Measurements from ENCODE around the gene SESTD1.

DNA sequence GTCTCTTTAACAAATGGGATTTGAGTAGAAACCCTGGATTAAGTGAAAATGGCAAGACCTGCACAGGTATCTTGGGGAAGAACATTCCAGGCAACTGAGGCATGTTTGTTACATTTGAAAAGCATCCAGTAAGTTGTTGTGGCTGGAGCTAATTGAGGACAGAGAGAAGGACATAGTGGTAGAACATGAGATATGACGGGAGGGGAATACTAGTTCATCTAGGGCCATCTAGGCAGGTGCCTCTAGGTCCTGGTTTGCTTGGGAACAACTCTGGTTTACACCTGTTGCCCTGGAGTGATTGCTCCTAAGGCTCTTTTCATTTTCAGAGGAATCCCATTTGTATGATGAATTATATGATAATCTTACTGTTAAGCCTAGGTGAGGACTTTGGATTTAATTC, 194.9 kb downstream of the SESTD1 start:
- TF ChIP-seq POLR2A (IDR thresholded peaks at IDR 0.05; ENCODE audit: borderline replicate concordance, extremely low read depth, insufficient read depth, insufficient read length) (no peak), POLR2AphosphoS5 (IDR thresholded peaks at IDR 0.05; ENCODE audit: low read depth, low read length) (no peak), YY1 (IDR thresholded peaks at IDR 0.05; ENCODE audit: extremely low read depth, insufficient replicate concordance, low read depth, low read length) (no peak), TCF7L2 (IDR thresholded peaks at IDR 0.05; ENCODE audit: borderline replicate concordance, extremely low read depth, insufficient read depth, insufficient read length) (no peak), EZH2 (IDR thresholded peaks at IDR 0.05) (no peak), ZNF274 (IDR thresholded peaks at IDR 0.05; ENCODE audit: low read depth, low read length) (no peak), SRF (IDR thresholded peaks at IDR 0.05; ENCODE audit: low read depth) (no peak)
- TF ChIP-seq, protein P1, sequence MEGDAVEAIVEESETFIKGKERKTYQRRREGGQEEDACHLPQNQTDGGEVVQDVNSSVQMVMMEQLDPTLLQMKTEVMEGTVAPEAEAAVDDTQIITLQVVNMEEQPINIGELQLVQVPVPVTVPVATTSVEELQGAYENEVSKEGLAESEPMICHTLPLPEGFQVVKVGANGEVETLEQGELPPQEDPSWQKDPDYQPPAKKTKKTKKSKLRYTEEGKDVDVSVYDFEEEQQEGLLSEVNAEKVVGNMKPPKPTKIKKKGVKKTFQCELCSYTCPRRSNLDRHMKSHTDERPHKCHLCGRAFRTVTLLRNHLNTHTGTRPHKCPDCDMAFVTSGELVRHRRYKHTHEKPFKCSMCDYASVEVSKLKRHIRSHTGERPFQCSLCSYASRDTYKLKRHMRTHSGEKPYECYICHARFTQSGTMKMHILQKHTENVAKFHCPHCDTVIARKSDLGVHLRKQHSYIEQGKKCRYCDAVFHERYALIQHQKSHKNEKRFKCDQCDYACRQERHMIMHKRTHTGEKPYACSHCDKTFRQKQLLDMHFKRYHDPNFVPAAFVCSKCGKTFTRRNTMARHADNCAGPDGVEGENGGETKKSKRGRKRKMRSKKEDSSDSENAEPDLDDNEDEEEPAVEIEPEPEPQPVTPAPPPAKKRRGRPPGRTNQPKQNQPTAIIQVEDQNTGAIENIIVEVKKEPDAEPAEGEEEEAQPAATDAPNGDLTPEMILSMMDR (IDR thresholded peaks at IDR 0.05 in 2 of 3, conservative IDR thresholded peaks at IDR 0.05 in 1 of 3; ENCODE audit: borderline replicate concordance in 1 of 3, insufficient read depth in 1 of 3, low read depth in 2 of 3, low read length in 2 of 3), result no peak
- TF ChIP-seq, protein P2, sequence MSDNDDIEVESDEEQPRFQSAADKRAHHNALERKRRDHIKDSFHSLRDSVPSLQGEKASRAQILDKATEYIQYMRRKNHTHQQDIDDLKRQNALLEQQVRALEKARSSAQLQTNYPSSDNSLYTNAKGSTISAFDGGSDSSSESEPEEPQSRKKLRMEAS (IDR thresholded peaks at IDR 0.05), result no peak

Measured in HCT116 (cell line).